K562 (cell line): ENCODE measurements around the gene DOCK4. TPM values are rescaled to one million over a fixed set of nuclear protein-coding genes. Genes with fewer than 3 reads are reported as not detected.

ENCODE experiments used
- ATAC-seq: fragments of 200-7000 bp; cut with Tn5 transposase; 3 replicates; pipeline ENCODE4 v1.9.1; 2020; ENCODE audit warnings: moderate library complexity
- BruUV-seq: library from RNA; stranded (reverse); fragments of 400-500 nt; replicated peaks from 2 replicates; lab custom pipeline; 2021; lab: Mats Ljungman, UMichigan
- CTCF ChIA-PET: fragments of 300-600 bp; formaldehyde crosslinking; extraction: SDS; loops from one replicate; lab custom pipeline; 2021; ENCODE audit warnings: low intra/inter-chr PET ratio; lab: Yijun Ruan, JAX
- POLR2A ChIA-PET: fragments of 300-600, 350-650 bp; sonication (Branson Sonifier 250); formaldehyde crosslinking; extraction: SDS; loops from one replicate; lab custom pipeline; 2021; ENCODE audit warnings: antibody characterized with exemption, inconsistent platforms; lab: Yijun Ruan, JAX
- DNase-seq, 4 experiments: peaks; one replicate each; pipeline versions ENCODE4 v3.0.0 to v3.0.0-alpha.2; 2011 to 2018; ENCODE audit warnings: low spot score in 3 of 4, mixed read lengths in 3 of 4; ENCODE audit errors: extremely low read depth in 1 of 4
- FAIRE-seq: peaks from 2 replicates; lab custom pipeline; 2011; peaks lifted over from hg19 to GRCh38; lab: Jason Lieb, UNC
- H2AFZ ChIP-seq: 2 replicates; pipeline ENCODE4 v1.6.0; 2011; ENCODE audit warnings: low read depth, low read length, control low read depth, inconsistent platforms
- H3K27ac ChIP-seq: fragments of 200-600 bp; 3 replicates; pipeline ENCODE4 v1.8.0; 2011; ENCODE audit warnings: low read depth, mild to moderate bottlenecking, control low read depth, inconsistent platforms, low read length, moderate library complexity, mixed read lengths; ENCODE audit errors: extremely low read depth
- H3K27me3 ChIP-seq, 2 experiments: fragments of 300-600 bp in 1 of 2; 2 replicates in 1 of 2; 3 replicates in 1 of 2; pipeline versions ENCODE4 v1.6.0 to v1.8.0; 2011; ENCODE audit warnings: inconsistent platforms in 2 of 2, low read length in 2 of 2, mild to moderate bottlenecking in 1 of 2, mixed read lengths in 1 of 2, moderate library complexity in 1 of 2; ENCODE audit not compliant: control insufficient read depth in 2 of 2, insufficient read depth in 2 of 2
- H3K36me3 ChIP-seq: fragments of 300-600 bp; 3 replicates; pipeline ENCODE4 v1.8.0; 2011; ENCODE audit warnings: mild to moderate bottlenecking, low read length, inconsistent platforms; ENCODE audit not compliant: control insufficient read depth, insufficient read depth
- H3K4me1 ChIP-seq, 2 experiments: fragments of 200-600 bp in 1 of 2; replicated peaks in 1 of 2; 2 replicates in 1 of 2; 3 replicates in 1 of 2; pipeline versions ENCODE4 v1.5.1 to v1.8.0; 2011; ENCODE audit warnings: inconsistent platforms in 2 of 2, low read length in 2 of 2, mild to moderate bottlenecking in 1 of 2, mixed read lengths in 1 of 2, moderate library complexity in 1 of 2; ENCODE audit not compliant: control insufficient read depth in 2 of 2, insufficient read depth in 2 of 2
- H3K4me2 ChIP-seq: 2 replicates; pipeline ENCODE4 v1.6.1; 2011; ENCODE audit warnings: low read length, control low read depth, inconsistent platforms, mixed read lengths; ENCODE audit not compliant: insufficient read depth
- H3K4me3 ChIP-seq: fragments of 200-600 bp; sonication (generic), shearing (Covaris generic); 2 replicates; pipeline ENCODE4 v1.5.1; 2016; ENCODE audit warnings: control low read depth, inconsistent platforms
- H3K79me2 ChIP-seq: fragments of 200-600 bp; 3 replicates; pipeline ENCODE4 v1.8.0; 2011; ENCODE audit warnings: low read length, inconsistent platforms; ENCODE audit not compliant: control insufficient read depth, insufficient read depth
- H3K9ac ChIP-seq, 2 experiments: 2 replicates each; pipeline versions ENCODE4 v1.6.0 to v1.6.1; 2011; ENCODE audit warnings: low read depth in 2 of 2, low read length in 2 of 2, control low read depth in 1 of 2, inconsistent platforms in 1 of 2, mild to moderate bottlenecking in 1 of 2, mixed read lengths in 1 of 2; ENCODE audit not compliant: insufficient read depth in 1 of 2
- H3K9me1 ChIP-seq: one replicate; pipeline ENCODE4 v1.6.0; 2011; ENCODE audit warnings: inconsistent platforms, mild to moderate bottlenecking, low read length, moderate library complexity; ENCODE audit not compliant: control insufficient read depth, insufficient read depth
- H3K9me3 ChIP-seq: replicated peaks from 2 replicates; pipeline ENCODE4 v1.5.1; 2011; ENCODE audit warnings: low read depth, low read length, inconsistent platforms; ENCODE audit not compliant: control insufficient read depth, insufficient read depth
- H4K20me1 ChIP-seq: replicated peaks from 2 replicates; pipeline ENCODE4 v1.6.1; 2011; ENCODE audit warnings: low read length, inconsistent platforms, mixed read lengths; ENCODE audit not compliant: control insufficient read depth, insufficient read depth
- CBX8 ChIP-seq: fragments of 200-600 bp; sonication (generic); IDR thresholded peaks from 2 replicates; pipeline ENCODE4 v1.6.1; 2012; ENCODE audit warnings: borderline replicate concordance, mixed run types, low read depth, mild to moderate bottlenecking, moderate library complexity, mixed read lengths, low read length, control low read depth, inconsistent platforms; ENCODE audit not compliant: poor library complexity, severe bottlenecking; ENCODE audit errors: extremely low read depth
- NFATC3 ChIP-seq: fragments of 450-650 bp; IDR thresholded peaks from 2 replicates; pipeline ENCODE4 v1.6.1; 2017; ENCODE audit warnings: mild to moderate bottlenecking
- NFRKB ChIP-seq: fragments of 450-650 bp; IDR thresholded peaks from 2 replicates; pipeline ENCODE4 v1.6.1; 2016; ENCODE audit warnings: low read depth
- PURB ChIP-seq: sonication (generic); formaldehyde crosslinking; IDR thresholded peaks from 2 replicates; pipeline ENCODE4 v1.9.0; 2021; ENCODE audit warnings: low read depth, mild to moderate bottlenecking, missing genetic modification reagents
- RAD51 ChIP-seq: fragments of 450-650 bp; IDR thresholded peaks from 2 replicates; pipeline ENCODE4 v1.7.1; 2016; ENCODE audit warnings: low read depth, mild to moderate bottlenecking, borderline replicate concordance
- RNF219 ChIP-seq: fragments of 250-450 bp; sonication (Bioruptor Pico); IDR thresholded peaks from 2 replicates; pipeline ENCODE4 v1.5.0; 2022; ENCODE audit warnings: mild to moderate bottlenecking
- XRCC5 ChIP-seq: fragments of 200-400 bp; formaldehyde crosslinking; IDR thresholded peaks from 2 replicates; pipeline ENCODE4 v1.6.1; 2017; ENCODE audit warnings: low read depth, mild to moderate bottlenecking, low read length
- ZNF146 ChIP-seq: IDR thresholded peaks from one replicate; pipeline ENCODE4 v1.6.1; 2018; ENCODE audit warnings: missing compliant biosample characterization; ENCODE audit not compliant: unreplicated experiment
- ZNF644 ChIP-seq: fragments of 200-800 bp; sonication (Bioruptor generic); IDR thresholded peaks from 2 replicates; pipeline ENCODE4 v1.6.1; 2016; ENCODE audit warnings: low read depth, missing genetic modification characterization, missing compliant biosample characterization
- ZNF740 ChIP-seq, 3 experiments: fragments of 200-800 bp in 1 of 3; sonication (Bioruptor generic) in 1 of 3; sonication (generic) in 1 of 3; formaldehyde crosslinking in 1 of 3; IDR thresholded peaks; 2 replicates each; pipeline versions ENCODE4 v1.6.1 to v1.8.0; 2016 to 2022; ENCODE audit warnings: mild to moderate bottlenecking in 2 of 3, missing compliant biosample characterization in 2 of 3, missing genetic modification characterization in 2 of 3, missing genetic modification reagents in 1 of 3
- WGBS: fragments of 100-300 bp; shearing (Covaris generic); methylation state at CpG from one replicate; pipeline ENCODE4 v1.1.6; 2016; ENCODE audit warnings: low coverage, mixed read lengths; ENCODE audit not compliant: insufficient coverage; ENCODE audit errors: missing lambda C conversion rate; 5-methylcytosine and 5-hydroxymethylcytosine counted together
- in situ Hi-C: fragments of 300-500 bp; cut with MboI; formaldehyde crosslinking; loops from 4 replicates; pipeline ENCODE4 v1.15.0; 2018; ENCODE audit warnings: inconsistent platforms, mixed read lengths
- intact Hi-C: fragments of 100-400 bp; cut with micrococcal nuclease; formaldehyde crosslinking; loops from 2 replicates; pipeline ENCODE4 v1.14.2; 2022
- polyA plus RNA-seq, 8 experiments: library from polyadenylated mRNA; depleted of rRNA in 4 of 8; stranded (reverse) in 5 of 8; unstranded in 3 of 8; fragments of >200 nt; fragmentation: Nextera tagmentation in 2 of 8; fragmentation: Illumina TruSeq in 1 of 8; extraction: Ambion mirVana in 2 of 8; extraction: Trizol in 1 of 8; gene quantifications; 2 replicates each; pipeline versions ENCODE4 v1.2.1 to v1.2.3, GENCODE V29; 2011 to 2014; ENCODE audit warnings: inconsistent platforms in 1 of 8, missing spikeins in 1 of 8
- total RNA-seq, 7 experiments: library from RNA; depleted of rRNA in 6 of 7; stranded (reverse); fragments of >200 nt in 6 of 7; fragmentation: Illumina TruSeq in 2 of 7; extraction: Trizol in 2 of 7; gene quantifications; 2 replicates each; pipeline versions ENCODE4 v1.2.1 to v1.2.3, GENCODE V29; 2011 to 2021; ENCODE audit warnings: low replicate concordance in 1 of 7
- TF ChIP-seq, protein P1 (sequence below): fragments of 450-650 bp; IDR thresholded peaks from 2 replicates; pipeline ENCODE4 v1.6.1; 2018; ENCODE audit warnings: mild to moderate bottlenecking, low read depth; ENCODE audit not compliant: partially characterized antibody

DOCK4 gene
- total and polyA plus RNA-seq, 9 of the 15 experiments (the other 6 are each of a cell fraction or from before 2014, with no cell fraction given), result 0.42 to 5.7 (median 2.3) TPM

DNA sequence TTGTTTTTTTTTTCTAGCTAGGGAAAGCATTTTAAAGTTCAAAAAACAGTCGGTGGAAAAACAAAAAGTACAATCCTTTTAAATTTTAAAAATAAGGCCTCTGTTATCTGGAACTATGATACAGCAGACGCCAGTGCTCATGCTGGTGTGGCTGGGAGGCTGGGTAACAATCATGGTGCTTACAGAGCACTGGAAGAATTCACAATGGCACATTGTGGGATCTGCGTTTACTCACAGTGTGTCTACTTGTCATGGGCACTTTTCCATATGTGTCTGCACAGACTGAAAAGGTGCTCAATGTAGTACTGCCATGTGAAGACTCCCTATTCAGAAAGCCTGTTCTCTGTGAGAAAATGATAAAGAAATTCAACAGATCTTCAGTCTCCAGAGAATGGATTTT, 365.7 kb downstream of the DOCK4 start:
- no peaks in the 10 kb centered on the region for H4K20me1 ChIP-seq
- FAIRE-seq, result no peak
- no peaks in the 10 kb centered on the region for H3K9me3 ChIP-seq
- 0% methylated on average over 3 of the region's 3 CpGs for WGBS
- peaks cover 0 to 8% of the 10 kb centered on the region in 2 experiments; a peak in 1 of 5 replicates for H3K27me3 ChIP-seq
- no peaks in the 10 kb centered on the region for H3K4me1 ChIP-seq
- H3K9me1 ChIP-seq, result no peaks in the 10 kb centered on the region
- in situ Hi-C loops, result no loop called here
- no TSS peak for BruUV-seq
- H3K27ac ChIP-seq, result no peak overlapping the region
- ChIA-PET POLR2A (no interaction called here), CTCF (no interaction called here)
- intact Hi-C loops, result no loop called here
- no peak overlapping the region for H2AFZ ChIP-seq
- DNase-seq, result no peak
- no peak overlapping the region for H3K4me3 ChIP-seq
- no peak for TF ChIP-seq ZNF146 (CRISPR knock-in tag)
- TF ChIP-seq CBX8, result no peak
- TF ChIP-seq NFRKB, result no peak
- no peak for TF ChIP-seq XRCC5
- TF ChIP-seq RNF219, result no peak
- TF ChIP-seq RAD51, result no peak
- TF ChIP-seq ZNF740 (CRISPR knock-in tag; IDR thresholded peaks at IDR 0.05), result no peak
- no peak for TF ChIP-seq ZNF740 (tag; IDR thresholded peaks at IDR 0.05)
- TF ChIP-seq, protein P1, sequence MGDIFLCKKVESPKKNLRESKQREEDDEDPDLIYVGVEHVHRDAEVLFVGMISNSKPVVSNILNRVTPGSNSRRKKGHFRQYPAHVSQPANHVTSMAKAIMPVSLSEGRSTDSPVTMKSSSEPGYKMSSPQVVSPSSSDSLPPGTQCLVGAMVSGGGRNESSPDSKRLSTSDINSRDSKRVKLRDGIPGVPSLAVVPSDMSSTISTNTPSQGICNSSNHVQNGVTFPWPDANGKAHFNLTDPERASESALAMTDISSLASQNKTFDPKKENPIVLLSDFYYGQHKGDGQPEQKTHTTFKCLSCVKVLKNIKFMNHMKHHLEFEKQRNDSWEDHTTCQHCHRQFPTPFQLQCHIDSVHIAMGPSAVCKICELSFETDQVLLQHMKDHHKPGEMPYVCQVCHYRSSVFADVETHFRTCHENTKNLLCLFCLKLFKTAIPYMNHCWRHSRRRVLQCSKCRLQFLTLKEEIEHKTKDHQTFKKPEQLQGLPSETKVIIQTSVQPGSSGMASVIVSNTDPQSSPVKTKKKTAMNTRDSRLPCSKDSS, result no peak
- TF ChIP-seq ZNF644 (tag), result no peak
- TF ChIP-seq NFATC3, result no peak
- TF ChIP-seq PURB (CRISPR knock-in tag), result no peak
- no peaks in the 10 kb centered on the region for H3K36me3 ChIP-seq
- ATAC-seq, result no peak
- H3K9ac ChIP-seq, result no peak overlapping the region
- H3K79me2 ChIP-seq, result no peaks in the 10 kb centered on the region
- no peak overlapping the region for H3K4me2 ChIP-seq
